Ovary (tissue), 9 donors: Measurements from ENCODE around the gene FYCO1. TPM values are rescaled to one million over a fixed set of nuclear protein-coding genes. Genes with fewer than 3 reads are reported as not detected.

Experiments
- DNase-seq, 5 donors: peaks; one replicate each; pipeline ENCODE4 v3.0.0-alpha.2; 2019 to 2020
- H3K27ac ChIP-seq, 2 donors: fragments of 200-600 bp; one replicate each; pipeline versions ENCODE4 v1.5.1 to v1.8.0; 2019 to 2022
- H3K27me3 ChIP-seq: fragments of 200-600 bp; one replicate; pipeline ENCODE4 v1.8.0; 2022
- H3K36me3 ChIP-seq: fragments of 200-600 bp; sonication (generic); one replicate; pipeline ENCODE4 v1.5.1; 2019
- H3K4me1 ChIP-seq: one replicate; pipeline ENCODE4 v1.8.1; 2013; ENCODE audit warnings: mild to moderate bottlenecking, moderate library complexity; ENCODE audit not compliant: insufficient read depth
- H3K4me3 ChIP-seq: fragments of 200-600 bp; sonication (generic); one replicate; pipeline ENCODE4 v1.5.1; 2017
- H3K9me3 ChIP-seq, 2 donors: fragments of 200-600 bp in 1 of 2; sonication (generic) in 1 of 2; one replicate each; pipeline versions ENCODE4 v1.5.1 to v1.8.1; 2013 to 2019; ENCODE audit warnings: mild to moderate bottlenecking in 1 of 2, moderate library complexity in 1 of 2
- EP300 ChIP-seq: sonication (generic); formaldehyde crosslinking; IDR thresholded peaks from one replicate; pipeline ENCODE4 v1.6.1; 2017; ENCODE audit warnings: antibody characterized with exemption
- POLR2A ChIP-seq: fragments of 450-650 bp; IDR thresholded peaks from one replicate; pipeline ENCODE4 v1.6.1; 2017; ENCODE audit warnings: antibody characterized with exemption, mild to moderate bottlenecking, moderate library complexity
- WGBS, 3 donors: extraction: QIAGEN DNeasy Blood & Tissue Kit in 1 of 3; methylation state at CpG; one replicate each; pipeline versions ENCODE4 v1.1.5 to v1.1.7; 2013 to 2017; 5-methylcytosine and 5-hydroxymethylcytosine counted together
- intact Hi-C, 4 donors: fragments of 100-400 bp; cut with DNase I; formaldehyde crosslinking; loops; one replicate each; pipeline versions ENCODE4 v1.11.0 to v1.15.1; 2022 to 2023
- polyA plus RNA-seq, 2 donors: library from polyadenylated mRNA; stranded (reverse); fragments of 200-250 nt in 1 of 2; fragments of 350-450 nt in 1 of 2; fragmentation: Illumina TruSeq in 1 of 2; extraction: RNeasy Lipid Tissue Mini Kit (QIAGEN cat#74804) in 1 of 2; gene quantifications; one replicate each; pipeline ENCODE4 v1.2.3, GENCODE V29; 2013 to 2014
- total RNA-seq, 7 donors: library from RNA; depleted of rRNA in 2 of 7; stranded (reverse); fragments of >200 nt in 2 of 7; fragmentation: NEBNext Ultra II Directional in 3 of 7; extraction: Animal tissue kit (Norgen Biotek cat#: 25700) in 3 of 7; gene quantifications; one replicate each; pipeline versions ENCODE4 v1.1.0 to v1.2.4, GENCODE V29; 2016 to 2023
- TF ChIP-seq, protein P1 (sequence below), 3 donors: fragments of 450-650 bp in 2 of 3; fragments of 200-600 bp in 1 of 3; IDR thresholded peaks; one replicate each; pipeline versions ENCODE4 v1.5.1 to v1.8.0; 2016 to 2022; ENCODE audit warnings: antibody characterized with exemption in 3 of 3, mild to moderate bottlenecking in 1 of 3
- donor health status: DM: no; HTN: no; CAD: no; lungs with moderate emphysema.
- donor health status: DM: no; HTN: no; CAD: no.
- donor health status: Bipolar disorder and iron deficiency.
- donor health status: DM: yes; HTN: yes; CAD: no.
- donor health status: DM: no; HTN: no; CAD: no.
- donor health status: DM: yes; HTN: yes; CAD: no.

The FYCO1 gene
- total and polyA plus RNA-seq, 9 donors, result 30.2 to 81.0 (median 52.8) TPM

DNA sequence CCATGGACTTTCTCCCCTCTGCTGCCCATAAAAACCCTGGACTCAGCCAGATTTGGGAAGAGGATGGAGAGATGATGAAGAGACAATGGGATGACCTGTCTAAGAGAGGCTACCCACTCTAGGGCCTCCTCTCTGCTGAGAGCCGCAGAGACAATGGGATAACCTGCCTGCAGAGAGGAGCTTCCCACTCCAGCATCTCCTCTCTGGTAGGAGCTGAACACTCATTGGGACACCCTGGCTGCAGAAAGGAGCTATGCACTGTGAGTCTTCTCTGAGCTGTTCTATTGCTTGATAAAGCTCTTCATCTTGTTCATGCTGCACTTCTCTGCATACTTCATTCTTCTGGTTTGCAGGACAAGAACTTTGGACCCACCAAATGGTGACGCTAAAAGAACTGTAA, 36.1 kb upstream of the FYCO1 start:
- TF ChIP-seq, protein P1, sequence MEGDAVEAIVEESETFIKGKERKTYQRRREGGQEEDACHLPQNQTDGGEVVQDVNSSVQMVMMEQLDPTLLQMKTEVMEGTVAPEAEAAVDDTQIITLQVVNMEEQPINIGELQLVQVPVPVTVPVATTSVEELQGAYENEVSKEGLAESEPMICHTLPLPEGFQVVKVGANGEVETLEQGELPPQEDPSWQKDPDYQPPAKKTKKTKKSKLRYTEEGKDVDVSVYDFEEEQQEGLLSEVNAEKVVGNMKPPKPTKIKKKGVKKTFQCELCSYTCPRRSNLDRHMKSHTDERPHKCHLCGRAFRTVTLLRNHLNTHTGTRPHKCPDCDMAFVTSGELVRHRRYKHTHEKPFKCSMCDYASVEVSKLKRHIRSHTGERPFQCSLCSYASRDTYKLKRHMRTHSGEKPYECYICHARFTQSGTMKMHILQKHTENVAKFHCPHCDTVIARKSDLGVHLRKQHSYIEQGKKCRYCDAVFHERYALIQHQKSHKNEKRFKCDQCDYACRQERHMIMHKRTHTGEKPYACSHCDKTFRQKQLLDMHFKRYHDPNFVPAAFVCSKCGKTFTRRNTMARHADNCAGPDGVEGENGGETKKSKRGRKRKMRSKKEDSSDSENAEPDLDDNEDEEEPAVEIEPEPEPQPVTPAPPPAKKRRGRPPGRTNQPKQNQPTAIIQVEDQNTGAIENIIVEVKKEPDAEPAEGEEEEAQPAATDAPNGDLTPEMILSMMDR (IDR thresholded peaks at IDR 0.05), result no peak
- TF ChIP-seq POLR2A, result no peak
- TF ChIP-seq EP300, result no peak
- H3K4me3 ChIP-seq, result no peak overlapping the region
- H3K27ac ChIP-seq, result no peak overlapping the region
- intact Hi-C loops, result no loop called here
- no peaks in the 10 kb centered on the region for H3K27me3 ChIP-seq
- 77 to 97% (median 95%) methylated on average over 2 of the region's 2 CpGs for WGBS, 3 donors
- DNase-seq, result no peak
- H3K36me3 ChIP-seq, result no peaks in the 10 kb centered on the region
- no peaks in the 10 kb centered on the region for H3K9me3 ChIP-seq
- no peaks in the 10 kb centered on the region for H3K4me1 ChIP-seq

DNA sequence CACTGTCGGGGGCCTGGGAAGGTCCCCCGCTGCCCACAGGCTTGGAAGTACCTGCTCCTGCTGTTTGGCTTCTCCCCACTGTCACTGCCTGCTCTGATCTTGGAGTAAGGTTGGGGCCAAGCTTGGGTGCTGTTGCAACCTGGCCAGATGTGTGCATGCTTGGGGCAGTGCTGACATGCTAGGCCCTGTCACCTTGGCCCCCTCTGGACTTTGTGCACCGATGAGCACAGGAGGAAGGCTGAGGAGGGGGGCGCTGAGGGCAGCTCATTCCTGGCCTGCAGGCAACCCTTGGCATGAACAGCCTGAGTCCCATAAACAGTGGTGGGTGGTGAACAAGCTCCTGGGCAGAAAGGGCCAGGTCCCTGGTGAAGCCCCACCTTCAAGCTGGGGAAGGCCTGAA, 35.6 kb upstream of the FYCO1 start:
- no peak overlapping the region for H3K4me3 ChIP-seq
- no peaks in the 10 kb centered on the region for H3K4me1 ChIP-seq
- 76 to 94% (median 87%) methylated on average over 4 of the region's 4 CpGs for WGBS, 3 donors
- no peak for DNase-seq
- no peak overlapping the region for H3K27ac ChIP-seq
- intact Hi-C loops, result no loop called here
- H3K27me3 ChIP-seq, result no peaks in the 10 kb centered on the region
- no peaks in the 10 kb centered on the region for H3K36me3 ChIP-seq
- TF ChIP-seq, protein P1 (IDR thresholded peaks at IDR 0.05), result no peak
- TF ChIP-seq POLR2A, result no peak
- TF ChIP-seq EP300, result no peak
- no peaks in the 10 kb centered on the region for H3K9me3 ChIP-seq

DNA sequence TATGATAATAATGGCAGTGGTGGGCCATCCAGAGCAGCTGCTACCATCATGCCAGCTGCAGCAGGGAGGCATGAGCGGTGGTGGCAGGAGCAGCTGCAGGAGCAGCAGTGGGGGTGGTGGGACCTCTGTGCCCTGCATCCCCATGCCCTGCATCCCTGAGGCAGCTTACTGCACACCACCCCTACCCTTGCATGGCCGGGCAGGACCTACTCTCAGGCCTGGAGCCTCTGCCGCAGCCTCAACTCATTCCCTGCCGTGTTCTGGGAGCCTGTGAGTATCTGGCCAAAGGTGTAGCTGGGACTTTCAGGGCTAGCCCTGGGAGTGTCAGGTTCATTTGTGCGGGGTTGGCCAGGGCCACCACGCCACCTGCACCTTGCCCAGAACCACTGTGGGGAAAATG, 35.0 kb upstream of the FYCO1 start:
- Histone ChIP-seq H3K4me3 (no peak overlapping the region), H3K27me3 (no peaks in the 10 kb centered on the region), H3K9me3 (no peaks in the 10 kb centered on the region), H3K27ac (no peak overlapping the region), H3K4me1 (no peaks in the 10 kb centered on the region), H3K36me3 (no peaks in the 10 kb centered on the region)
- WGBS, 3 donors, result 87 to 96% (median 94%) methylated on average over 6 of the region's 6 CpGs
- intact Hi-C loops, result no loop called here
- no peak for DNase-seq
- TF ChIP-seq, protein P1 (IDR thresholded peaks at IDR 0.05), result no peak
- no peak for TF ChIP-seq POLR2A
- no peak for TF ChIP-seq EP300

GRCh38 chr3:46029953-46030543, 34.4 kb upstream of the FYCO1 start:
- 89 to 93% (median 90%) methylated on average over 1 of the region's 1 CpG for WGBS, 3 donors
- TF ChIP-seq POLR2A (no peak), EP300 (no peak)
- TF ChIP-seq, protein P1 (IDR thresholded peaks at IDR 0.05), result no peak
- Histone ChIP-seq H3K27ac (no peak overlapping the region), H3K36me3 (no peaks in the 10 kb centered on the region), H3K27me3 (no peaks in the 10 kb centered on the region), H3K9me3 (no peaks in the 10 kb centered on the region), H3K4me1 (no peaks in the 10 kb centered on the region), H3K4me3 (no peak overlapping the region)
- intact Hi-C loops, result no loop called here
- DNase-seq, result no peak
